GM12878 (cell line): Measurements from ENCODE around the gene STXBP2. TPM values are rescaled to one million over a fixed set of nuclear protein-coding genes. Genes with fewer than 3 reads are reported as not detected.

Source experiments
- BACH1 ChIP-seq: fragments of 450-650 bp; IDR thresholded peaks from 2 replicates; pipeline ENCODE4 v1.6.1; 2017; ENCODE audit warnings: mild to moderate bottlenecking, borderline replicate concordance
- BCL11A ChIP-seq: IDR thresholded peaks from 2 replicates; pipeline ENCODE4 v1.6.1; 2011; ENCODE audit warnings: low read depth, low read length
- BMI1 ChIP-seq: fragments of 450-650 bp; IDR thresholded peaks from 2 replicates; pipeline ENCODE4 v1.6.1; 2016; ENCODE audit warnings: mild to moderate bottlenecking, moderate library complexity, borderline replicate concordance
- CBFB ChIP-seq: IDR thresholded peaks from 2 replicates; pipeline ENCODE4 v1.6.1; 2016; ENCODE audit warnings: antibody characterized with exemption, low read depth
- CBX5 ChIP-seq: sonication (generic); IDR thresholded peaks from 2 replicates; pipeline ENCODE4 v1.6.1; 2016; ENCODE audit warnings: low read depth, moderate library complexity, mild to moderate bottlenecking, inconsistent platforms
- DPF2 ChIP-seq: fragments of 450-650 bp; IDR thresholded peaks from 2 replicates; pipeline ENCODE4 v1.6.1; 2017; ENCODE audit warnings: mild to moderate bottlenecking
- EED ChIP-seq: sonication (generic); IDR thresholded peaks from 2 replicates; pipeline ENCODE4 v1.6.1; 2016; ENCODE audit warnings: antibody characterized with exemption, low read depth
- EP300 ChIP-seq, 2 experiments: fragments of 150-350 bp in 1 of 2; IDR thresholded peaks; 2 replicates each; pipeline ENCODE4 v1.6.1; 2011 to 2012; ENCODE audit warnings: low read depth in 2 of 2, low read length in 2 of 2, borderline replicate concordance in 1 of 2, improper control_type of control experiment in 1 of 2, inconsistent platforms in 1 of 2; ENCODE audit not compliant: control insufficient read depth in 1 of 2
- IKZF1 ChIP-seq: fragments of 450-650 bp; conservative IDR thresholded peaks from 2 replicates; pipeline ENCODE4 v1.6.1; 2017; ENCODE audit warnings: antibody characterized with exemption, mild to moderate bottlenecking
- IKZF2 ChIP-seq, 2 experiments: fragments of 450-650 bp; IDR thresholded peaks; 2 replicates each; pipeline ENCODE4 v1.6.1; 2017; ENCODE audit warnings: mild to moderate bottlenecking in 2 of 2, moderate library complexity in 2 of 2
- JUND ChIP-seq: IDR thresholded peaks from 2 replicates; pipeline ENCODE4 v1.6.1; 2012; ENCODE audit warnings: low read depth, mild to moderate bottlenecking, low read length, improper control_type of control experiment, moderate library complexity
- MEF2B ChIP-seq: fragments of 450-650 bp; IDR thresholded peaks from 2 replicates; pipeline ENCODE4 v1.6.1; 2018; ENCODE audit warnings: mild to moderate bottlenecking, moderate library complexity; ENCODE audit not compliant: partially characterized antibody, poor library complexity, severe bottlenecking
- MTA2 ChIP-seq: fragments of 450-650 bp; IDR thresholded peaks from 2 replicates; pipeline ENCODE4 v1.6.1; 2016; ENCODE audit warnings: low read depth, mild to moderate bottlenecking, moderate library complexity
- NFIC ChIP-seq: IDR thresholded peaks from 2 replicates; pipeline ENCODE4 v1.6.1; 2012; ENCODE audit warnings: low read depth, mild to moderate bottlenecking, inconsistent platforms, low read length, moderate library complexity
- NR2C1 ChIP-seq: fragments of 450-650 bp; IDR thresholded peaks from 2 replicates; pipeline ENCODE4 v1.6.1; 2017; ENCODE audit warnings: antibody characterized with exemption, mild to moderate bottlenecking, moderate library complexity
- NR2F1 ChIP-seq: fragments of 450-650 bp; conservative IDR thresholded peaks from 2 replicates; pipeline ENCODE4 v1.6.1; 2017; ENCODE audit warnings: mild to moderate bottlenecking
- PAX5 ChIP-seq: IDR thresholded peaks from 2 replicates; pipeline ENCODE4 v1.6.1; 2011; ENCODE audit warnings: low read depth, low read length, borderline replicate concordance
- POLR2A ChIP-seq: IDR thresholded peaks from 2 replicates; pipeline ENCODE4 v1.6.1; 2011; ENCODE audit warnings: low read depth, mild to moderate bottlenecking, low read length
- RELA ChIP-seq: fragments of 450-650 bp; IDR thresholded peaks from 2 replicates; pipeline ENCODE4 v1.8.0; 2014; ENCODE audit warnings: borderline replicate concordance; ENCODE audit not compliant: partially characterized antibody
- RUNX3 ChIP-seq: IDR thresholded peaks from 2 replicates; pipeline ENCODE4 v1.6.1; 2012; ENCODE audit warnings: low read length, inconsistent platforms
- SREBF2 ChIP-seq: IDR thresholded peaks from 2 replicates; pipeline ENCODE4 v1.6.1; 2012; ENCODE audit warnings: mild to moderate bottlenecking, low read length
- TBL1XR1 ChIP-seq: IDR thresholded peaks from 2 replicates; pipeline ENCODE4 v1.6.1; 2012; ENCODE audit warnings: low read depth, low read length, improper control_type of control experiment
- TCF3 ChIP-seq: IDR thresholded peaks from 2 replicates; pipeline ENCODE4 v1.6.1; 2012; ENCODE audit warnings: low read depth, mild to moderate bottlenecking, low read length, borderline replicate concordance; ENCODE audit not compliant: insufficient read depth
- YBX1 ChIP-seq: fragments of 450-650 bp; IDR thresholded peaks from 2 replicates; pipeline ENCODE4 v1.6.1; 2016; ENCODE audit warnings: antibody characterized with exemption
- polyA plus RNA-seq, 11 experiments: library from polyadenylated mRNA; depleted of rRNA in 4 of 11; unstranded in 6 of 11; stranded (reverse) in 5 of 11; fragments of >200 nt; fragmentation: Nextera tagmentation in 4 of 11; fragmentation: Illumina TruSeq in 1 of 11; extraction: Ambion mirVana in 4 of 11; extraction: Trizol in 1 of 11; gene quantifications; 1 replicate in 1 of 11; 2 replicates in 10 of 11; pipeline versions ENCODE4 v1.2.1 to v1.2.3, GENCODE V29; 2011 to 2016; ENCODE audit warnings: inconsistent platforms in 2 of 11, missing spikeins in 2 of 11, low read depth in 1 of 11
- total RNA-seq, 4 experiments: library from RNA; depleted of rRNA in 3 of 4; stranded (reverse); fragments of >200 nt in 3 of 4; fragmentation: Illumina TruSeq in 1 of 4; extraction: Trizol in 1 of 4; gene quantifications; 2 replicates each; pipeline versions ENCODE4 v1.2.1 to v1.2.3, GENCODE V29; 2013 to 2021
- TF ChIP-seq, protein P1 (sequence below): IDR thresholded peaks from 2 replicates; pipeline ENCODE4 v1.6.1; 2012; ENCODE audit warnings: low read length, inconsistent platforms
- TF ChIP-seq, protein P2 (sequence below): fragments of 450-650 bp; IDR thresholded peaks from 2 replicates; pipeline ENCODE4 v1.6.1; 2017; ENCODE audit warnings: low read depth, mild to moderate bottlenecking, moderate library complexity
- TF ChIP-seq, protein P3 (sequence below): fragments of 450-650 bp; IDR thresholded peaks from 2 replicates; pipeline ENCODE4 v1.6.1; 2017; ENCODE audit warnings: mild to moderate bottlenecking, moderate library complexity

Gene STXBP2
- total and polyA plus RNA-seq, 10 of the 15 experiments (the other 5 are each of a cell fraction or from before 2014, with no cell fraction given): 2.6 to 111 (median 61.4) TPM

DNA sequence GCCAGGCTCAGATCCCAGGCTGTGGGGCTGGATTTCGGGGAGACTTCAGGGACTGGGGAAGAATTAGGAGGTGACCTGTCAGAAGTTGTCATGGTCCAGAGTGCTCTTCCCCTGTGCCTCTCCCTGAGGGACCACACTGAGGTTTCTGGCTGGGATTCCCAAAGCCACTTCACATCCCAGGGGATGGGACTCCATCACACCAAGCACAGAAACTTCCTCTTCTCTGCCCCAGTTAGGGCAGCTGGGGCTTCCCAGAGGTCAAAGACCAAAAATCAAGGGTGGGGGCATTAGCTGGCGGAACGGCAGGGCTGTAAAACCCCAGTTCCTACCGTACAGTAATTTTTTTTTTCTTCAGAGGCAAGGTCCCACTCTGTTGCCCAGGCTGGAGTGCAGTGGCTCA lies 57.6 kb downstream of the STXBP2 start (continued):
- peak; percentile 73; the same call in 1 of the 2 replicates for TF ChIP-seq TBL1XR1
- 0 out of 2 replicates have a peak, but pooled peaks have one; percentile 36 for TF ChIP-seq BCL11A
- TF ChIP-seq PAX5: peak; percentile 67; the same call in 1 of the 2 replicates
- TF ChIP-seq BMI1: peak; percentile 56; the same call in 1 of the 2 replicates
- peak; percentile 92 for TF ChIP-seq EED
- 0 out of 2 replicates have a peak, but pooled peaks have one; percentile 40 for TF ChIP-seq CBFB
- peak; percentile 77 for TF ChIP-seq DPF2
- TF ChIP-seq MTA2: peak; percentile 71
- peak; percentile 75 for TF ChIP-seq NR2C1
- TF ChIP-seq RUNX3: peak; percentile 88
- TF ChIP-seq NFIC: peak; percentile 53; the same call in 1 of the 2 replicates
- peak in 1 of 2 experiments; percentile 8; a peak in 1 of 4 replicates for TF ChIP-seq EP300 (IDR thresholded peaks at IDR 0.05; ENCODE audit: borderline replicate concordance in 1 of 2, control insufficient read depth in 1 of 2, low read depth in 2 of 2, low read length in 2 of 2)
- no peak for TF ChIP-seq TCF3
- peak; percentile 94 to 96 for TF ChIP-seq IKZF2 (IDR thresholded peaks at IDR 0.05)
- TF ChIP-seq BACH1: no peak
- no peak for TF ChIP-seq JUND
- 0 out of 2 replicates have a peak, but pooled peaks have one; percentile 26 for TF ChIP-seq POLR2A
- TF ChIP-seq SREBF2: no peak
- TF ChIP-seq, protein P1, sequence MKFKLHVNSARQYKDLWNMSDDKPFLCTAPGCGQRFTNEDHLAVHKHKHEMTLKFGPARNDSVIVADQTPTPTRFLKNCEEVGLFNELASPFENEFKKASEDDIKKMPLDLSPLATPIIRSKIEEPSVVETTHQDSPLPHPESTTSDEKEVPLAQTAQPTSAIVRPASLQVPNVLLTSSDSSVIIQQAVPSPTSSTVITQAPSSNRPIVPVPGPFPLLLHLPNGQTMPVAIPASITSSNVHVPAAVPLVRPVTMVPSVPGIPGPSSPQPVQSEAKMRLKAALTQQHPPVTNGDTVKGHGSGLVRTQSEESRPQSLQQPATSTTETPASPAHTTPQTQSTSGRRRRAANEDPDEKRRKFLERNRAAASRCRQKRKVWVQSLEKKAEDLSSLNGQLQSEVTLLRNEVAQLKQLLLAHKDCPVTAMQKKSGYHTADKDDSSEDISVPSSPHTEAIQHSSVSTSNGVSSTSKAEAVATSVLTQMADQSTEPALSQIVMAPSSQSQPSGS: peak; percentile 46; the same call in 1 of the 2 replicates
- TF ChIP-seq MEF2B: peak; percentile 95
- TF ChIP-seq, protein P2, sequence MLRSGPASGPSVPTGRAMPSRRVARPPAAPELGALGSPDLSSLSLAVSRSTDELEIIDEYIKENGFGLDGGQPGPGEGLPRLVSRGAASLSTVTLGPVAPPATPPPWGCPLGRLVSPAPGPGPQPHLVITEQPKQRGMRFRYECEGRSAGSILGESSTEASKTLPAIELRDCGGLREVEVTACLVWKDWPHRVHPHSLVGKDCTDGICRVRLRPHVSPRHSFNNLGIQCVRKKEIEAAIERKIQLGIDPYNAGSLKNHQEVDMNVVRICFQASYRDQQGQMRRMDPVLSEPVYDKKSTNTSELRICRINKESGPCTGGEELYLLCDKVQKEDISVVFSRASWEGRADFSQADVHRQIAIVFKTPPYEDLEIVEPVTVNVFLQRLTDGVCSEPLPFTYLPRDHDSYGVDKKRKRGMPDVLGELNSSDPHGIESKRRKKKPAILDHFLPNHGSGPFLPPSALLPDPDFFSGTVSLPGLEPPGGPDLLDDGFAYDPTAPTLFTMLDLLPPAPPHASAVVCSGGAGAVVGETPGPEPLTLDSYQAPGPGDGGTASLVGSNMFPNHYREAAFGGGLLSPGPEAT: peak; percentile 89; the same call in 1 of the 2 replicates
- TF ChIP-seq IKZF1: peak; percentile 99
- TF ChIP-seq RELA: peak; percentile 13
- TF ChIP-seq CBX5: 0 out of 2 replicates have a peak, but pooled peaks have one; percentile 13
- TF ChIP-seq, protein P3, sequence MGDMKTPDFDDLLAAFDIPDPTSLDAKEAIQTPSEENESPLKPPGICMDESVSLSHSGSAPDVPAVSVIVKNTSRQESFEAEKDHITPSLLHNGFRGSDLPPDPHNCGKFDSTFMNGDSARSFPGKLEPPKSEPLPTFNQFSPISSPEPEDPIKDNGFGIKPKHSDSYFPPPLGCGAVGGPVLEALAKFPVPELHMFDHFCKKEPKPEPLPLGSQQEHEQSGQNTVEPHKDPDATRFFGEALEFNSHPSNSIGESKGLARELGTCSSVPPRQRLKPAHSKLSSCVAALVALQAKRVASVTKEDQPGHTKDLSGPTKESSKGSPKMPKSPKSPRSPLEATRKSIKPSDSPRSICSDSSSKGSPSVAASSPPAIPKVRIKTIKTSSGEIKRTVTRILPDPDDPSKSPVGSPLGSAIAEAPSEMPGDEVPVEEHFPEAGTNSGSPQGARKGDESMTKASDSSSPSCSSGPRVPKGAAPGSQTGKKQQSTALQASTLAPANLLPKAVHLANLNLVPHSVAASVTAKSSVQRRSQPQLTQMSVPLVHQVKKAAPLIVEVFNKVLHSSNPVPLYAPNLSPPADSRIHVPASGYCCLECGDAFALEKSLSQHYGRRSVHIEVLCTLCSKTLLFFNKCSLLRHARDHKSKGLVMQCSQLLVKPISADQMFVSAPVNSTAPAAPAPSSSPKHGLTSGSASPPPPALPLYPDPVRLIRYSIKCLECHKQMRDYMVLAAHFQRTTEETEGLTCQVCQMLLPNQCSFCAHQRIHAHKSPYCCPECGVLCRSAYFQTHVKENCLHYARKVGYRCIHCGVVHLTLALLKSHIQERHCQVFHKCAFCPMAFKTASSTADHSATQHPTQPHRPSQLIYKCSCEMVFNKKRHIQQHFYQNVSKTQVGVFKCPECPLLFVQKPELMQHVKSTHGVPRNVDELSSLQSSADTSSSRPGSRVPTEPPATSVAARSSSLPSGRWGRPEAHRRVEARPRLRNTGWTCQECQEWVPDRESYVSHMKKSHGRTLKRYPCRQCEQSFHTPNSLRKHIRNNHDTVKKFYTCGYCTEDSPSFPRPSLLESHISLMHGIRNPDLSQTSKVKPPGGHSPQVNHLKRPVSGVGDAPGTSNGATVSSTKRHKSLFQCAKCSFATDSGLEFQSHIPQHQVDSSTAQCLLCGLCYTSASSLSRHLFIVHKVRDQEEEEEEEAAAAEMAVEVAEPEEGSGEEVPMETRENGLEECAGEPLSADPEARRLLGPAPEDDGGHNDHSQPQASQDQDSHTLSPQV: 0 out of 2 replicates have a peak, but pooled peaks have one; percentile 30
- peak; percentile 99 for TF ChIP-seq NR2F1
- TF ChIP-seq YBX1: no peak
